Activated T-cell treated with anti-CD3 and anti-CD28 coated beads, Interleukin-2, amount 50 U/mL, for 72 hours (primary cell): ENCODE data around the gene PARP14. TPM values are rescaled to one million over a fixed set of nuclear protein-coding genes. Genes with fewer than 3 reads are reported as not detected.
"Not testable (repeated sequence)": the region's sequence is repeated elsewhere in the genome, so short reads cannot be mapped to it uniquely, and the experiment has no call there.

ENCODE experiments used
- ATAC-seq, 2 donors: fragments of 150-1000 bp; cut with Tn5 transposase; replicated peaks in 1 of 2; 2 replicates each; pipeline ENCODE4 v1.10.0; 2021; ENCODE audit warnings: moderate library complexity in 2 of 2, mild to moderate bottlenecking in 1 of 2
- DNase-seq, 2 donors: peaks; one replicate each; pipeline ENCODE4 v3.0.0; 2021 to 2022; ENCODE audit warnings: mixed read lengths in 1 of 2
- H3K27ac Mint-ChIP-seq: one replicate; pipeline ENCODE4 v1.8.0; 2022; ENCODE audit warnings: mild to moderate bottlenecking, moderate library complexity, mixed read lengths
- H3K27me3 Mint-ChIP-seq: one replicate; pipeline ENCODE4 v1.8.0; 2022; ENCODE audit warnings: low read depth, mixed read lengths
- H3K36me3 Mint-ChIP-seq, 2 donors: one replicate each; pipeline ENCODE4 v1.8.0; 2022; ENCODE audit warnings: mixed read lengths in 2 of 2, mild to moderate bottlenecking in 1 of 2; ENCODE audit not compliant: insufficient read depth in 2 of 2
- H3K4me1 Mint-ChIP-seq: one replicate; pipeline ENCODE4 v1.8.0; 2022; ENCODE audit warnings: low read depth, mixed read lengths
- H3K4me3 Mint-ChIP-seq, 2 donors: one replicate each; pipeline ENCODE4 v1.8.0; 2022; ENCODE audit warnings: mild to moderate bottlenecking in 2 of 2, mixed read lengths in 2 of 2, moderate library complexity in 2 of 2
- H3K9me3 Mint-ChIP-seq, 2 donors: one replicate each; pipeline ENCODE4 v1.8.0; 2022; ENCODE audit warnings: mixed read lengths in 2 of 2
- total RNA-seq, 2 donors: library from RNA; stranded (reverse); gene quantifications; one replicate each; pipeline ENCODE4 v1.2.3, GENCODE V29; 2022

PARP14 gene
- total RNA-seq: 10 to 100 TPM; 56.5 to 80.1 TPM

- Mint-ChIP-seq H3K4me3 (peak within 1 kb of the TSS; percentile 89 to 98), H3K9me3 (no peaks in the 10 kb centered on the region), H3K4me1 (peaks cover 53% of the 10 kb centered on the region), H3K27me3 (no peaks in the 10 kb centered on the region), H3K36me3 (peaks cover 8 to 10% of the 10 kb centered on the region in 2 donors), H3K27ac (peak within 1 kb of the TSS; percentile 99)
- DNase-seq: peak; percentile 75 to 78
- ATAC-seq: peak; percentile 75 to 77
Observed at GRCh38 chr3:122680475-122681283, at the start of gene PARP14. PARP14 (plus strand) TSS chr3:122680839; CDS start chr3:122680884, 45 bp downstream.

- H3K9me3 Mint-ChIP-seq: no peaks in the 10 kb centered on the region
- ATAC-seq (no peak), DNase-seq (no peak)
- H3K4me3 Mint-ChIP-seq: no peak overlapping the region
- no peaks in the 10 kb centered on the region for H3K4me1 Mint-ChIP-seq
- H3K27me3 Mint-ChIP-seq: no peaks in the 10 kb centered on the region
- H3K27ac Mint-ChIP-seq: no peak overlapping the region
- H3K36me3 Mint-ChIP-seq: peaks cover 0 to 3% of the 10 kb centered on the region in 2 donors
Observed at GRCh38 chr3:122635789-122636188, 44.9 kb upstream of the PARP14 start.

GRCh38 chr3:122636697-122637096, 43.9 kb upstream of the PARP14 start:
- H3K27ac Mint-ChIP-seq: no peak overlapping the region
- H3K9me3 Mint-ChIP-seq: no peaks in the 10 kb centered on the region
- no peaks in the 10 kb centered on the region for H3K4me1 Mint-ChIP-seq
- no peaks in the 10 kb centered on the region for H3K27me3 Mint-ChIP-seq
- DNase-seq: no peak
- ATAC-seq: no peak
- no peak overlapping the region for H3K4me3 Mint-ChIP-seq
- peaks cover 0 to 3% of the 10 kb centered on the region in 2 donors for H3K36me3 Mint-ChIP-seq

GRCh38 chr3:122640437-122640999, 40.1 kb upstream of the PARP14 start:
- peaks cover 0 to 3% of the 10 kb centered on the region in 2 donors for H3K36me3 Mint-ChIP-seq
- H3K9me3 Mint-ChIP-seq: no peaks in the 10 kb centered on the region
- DNase-seq: no peak
- H3K27ac Mint-ChIP-seq: no peak overlapping the region
- H3K4me3 Mint-ChIP-seq: no peak overlapping the region
- H3K27me3 Mint-ChIP-seq: no peaks in the 10 kb centered on the region
- ATAC-seq: no peak
- H3K4me1 Mint-ChIP-seq: peaks cover 34% of the 10 kb centered on the region

- no peaks in the 10 kb centered on the region for H3K9me3 Mint-ChIP-seq
- H3K36me3 Mint-ChIP-seq: no peaks in the 10 kb centered on the region
- H3K27me3 Mint-ChIP-seq: no peaks in the 10 kb centered on the region
- no peak for DNase-seq
- peak in 1 of 2 donors; percentile 42 for ATAC-seq
- peaks cover 42% of the 10 kb centered on the region for H3K4me1 Mint-ChIP-seq
- H3K4me3 Mint-ChIP-seq: peak overlapping the region; percentile 6 to 7
- H3K27ac Mint-ChIP-seq: no peak overlapping the region
Observed at GRCh38 chr3:122642935-122643334, 37.7 kb upstream of the PARP14 start.

- Mint-ChIP-seq H3K4me3 (peak overlapping the region in 1 of 2 donors; percentile 64), H3K4me1 (peaks cover 42% of the 10 kb centered on the region), H3K36me3 (peaks cover 0 to 2% of the 10 kb centered on the region in 2 donors), H3K27ac (no peak overlapping the region), H3K27me3 (no peaks in the 10 kb centered on the region), H3K9me3 (peaks cover 0 to 1% of the 10 kb centered on the region in 2 donors)
- ATAC-seq: peak in 1 of 2 donors; percentile 77
- no peak for DNase-seq
Observed at GRCh38 chr3:122646146-122646988, 34.3 kb upstream of the PARP14 start.

GRCh38 chr3:122651233-122651907, 29.3 kb upstream of the PARP14 start:
- H3K27ac Mint-ChIP-seq, H3K4me3 Mint-ChIP-seq, ATAC-seq, DNase-seq, H3K9me3 Mint-ChIP-seq, H3K4me1 Mint-ChIP-seq, H3K27me3 Mint-ChIP-seq, H3K36me3 Mint-ChIP-seq: not testable (repeated sequence)

- DNase-seq, H3K9me3 Mint-ChIP-seq, H3K4me1 Mint-ChIP-seq, H3K27me3 Mint-ChIP-seq, ATAC-seq, H3K36me3 Mint-ChIP-seq, H3K27ac Mint-ChIP-seq, H3K4me3 Mint-ChIP-seq: not testable (repeated sequence)
Observed at GRCh38 chr3:122651962-122652361, 28.7 kb upstream of the PARP14 start.

GRCh38 chr3:122658336-122658735, 22.3 kb upstream of the PARP14 start:
- ATAC-seq, DNase-seq, H3K27ac Mint-ChIP-seq, H3K9me3 Mint-ChIP-seq, H3K4me3 Mint-ChIP-seq, H3K27me3 Mint-ChIP-seq, H3K4me1 Mint-ChIP-seq, H3K36me3 Mint-ChIP-seq: not testable (repeated sequence)

- Mint-ChIP-seq H3K27me3 (no peaks in the 10 kb centered on the region), H3K36me3 (no peaks in the 10 kb centered on the region), H3K4me3 (peak overlapping the region in 1 of 2 donors; percentile 4), H3K4me1 (peaks cover 8% of the 10 kb centered on the region), H3K9me3 (peaks cover 1 to 4% of the 10 kb centered on the region in 2 donors), H3K27ac (no peak overlapping the region)
- ATAC-seq: no peak
- no peak for DNase-seq
Observed at GRCh38 chr3:122660297-122660974, 20.2 kb upstream of the PARP14 start.

- ATAC-seq (peak; percentile 55 to 71), DNase-seq (peak in 1 of 2 donors; percentile 27)
- H3K9me3 Mint-ChIP-seq: peaks cover 1 to 4% of the 10 kb centered on the region in 2 donors
- no peaks in the 10 kb centered on the region for H3K36me3 Mint-ChIP-seq
- H3K27me3 Mint-ChIP-seq: no peaks in the 10 kb centered on the region
- peak overlapping the region in 1 of 2 donors; percentile 10 for H3K4me3 Mint-ChIP-seq
- peaks cover 8% of the 10 kb centered on the region for H3K4me1 Mint-ChIP-seq
- H3K27ac Mint-ChIP-seq: no peak overlapping the region
Observed at GRCh38 chr3:122661633-122662032, 19.0 kb upstream of the PARP14 start.

- H3K4me1 Mint-ChIP-seq: peaks cover 8% of the 10 kb centered on the region
- no peak for DNase-seq
- H3K27me3 Mint-ChIP-seq: no peaks in the 10 kb centered on the region
- H3K27ac Mint-ChIP-seq: no peak overlapping the region
- no peaks in the 10 kb centered on the region for H3K36me3 Mint-ChIP-seq
- H3K9me3 Mint-ChIP-seq: peaks cover 1 to 4% of the 10 kb centered on the region in 2 donors
- ATAC-seq: no peak
- H3K4me3 Mint-ChIP-seq: no peak overlapping the region
Observed at GRCh38 chr3:122662505-122662904, 18.1 kb upstream of the PARP14 start.
